ENCODE measurements around the gene IDS.
"Not testable (repeated sequence)": the region's sequence is repeated elsewhere in the genome, so short reads cannot be mapped to it uniquely, and the experiment has no call there.

DNA sequence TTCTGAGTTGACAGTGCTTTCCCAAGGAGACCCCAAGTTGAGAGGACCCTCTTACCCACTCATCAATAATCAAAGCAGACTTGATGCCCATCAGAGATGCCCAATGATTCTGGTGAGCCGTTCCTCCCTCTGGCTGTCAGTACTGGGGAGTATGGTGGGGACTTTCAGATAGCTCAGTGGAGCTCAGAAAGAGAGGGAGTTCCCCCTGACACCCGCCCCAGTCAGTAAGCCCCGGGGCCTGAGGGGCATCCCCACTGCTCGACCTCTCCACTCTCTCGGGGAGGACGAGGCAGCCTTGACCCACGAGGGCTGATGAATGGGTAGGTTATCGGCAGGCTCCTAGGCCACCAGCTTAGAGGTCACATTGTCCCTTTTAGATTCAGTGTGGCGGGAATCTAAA lies 17.1 kb downstream of the IDS start:
- TF ChIP-seq, protein P1, sequence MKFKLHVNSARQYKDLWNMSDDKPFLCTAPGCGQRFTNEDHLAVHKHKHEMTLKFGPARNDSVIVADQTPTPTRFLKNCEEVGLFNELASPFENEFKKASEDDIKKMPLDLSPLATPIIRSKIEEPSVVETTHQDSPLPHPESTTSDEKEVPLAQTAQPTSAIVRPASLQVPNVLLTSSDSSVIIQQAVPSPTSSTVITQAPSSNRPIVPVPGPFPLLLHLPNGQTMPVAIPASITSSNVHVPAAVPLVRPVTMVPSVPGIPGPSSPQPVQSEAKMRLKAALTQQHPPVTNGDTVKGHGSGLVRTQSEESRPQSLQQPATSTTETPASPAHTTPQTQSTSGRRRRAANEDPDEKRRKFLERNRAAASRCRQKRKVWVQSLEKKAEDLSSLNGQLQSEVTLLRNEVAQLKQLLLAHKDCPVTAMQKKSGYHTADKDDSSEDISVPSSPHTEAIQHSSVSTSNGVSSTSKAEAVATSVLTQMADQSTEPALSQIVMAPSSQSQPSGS (CRISPR knock-in tag; IDR thresholded peaks at IDR 0.05; ENCODE audit: borderline replicate concordance, low read depth) = not testable (repeated sequence)
- TF ChIP-seq ZBTB21 (CRISPR knock-in tag; IDR thresholded peaks at IDR 0.05; ENCODE audit: borderline replicate concordance); MXD4 (CRISPR knock-in tag; IDR thresholded peaks at IDR 0.05; ENCODE audit: borderline replicate concordance); NFE2L1 (CRISPR knock-in tag; IDR thresholded peaks at IDR 0.05); SMAD3 (CRISPR knock-in tag; IDR thresholded peaks at IDR 0.05; ENCODE audit: borderline replicate concordance); SP1 (CRISPR knock-in tag; conservative IDR thresholded peaks at IDR 0.05); USF2 (CRISPR knock-in tag; IDR thresholded peaks at IDR 0.05); ZNF416 (CRISPR knock-in tag; IDR thresholded peaks at IDR 0.05); STAT6 (CRISPR knock-in tag; conservative IDR thresholded peaks at IDR 0.05; ENCODE audit: low read depth); FOXP1 (CRISPR knock-in tag; IDR thresholded peaks at IDR 0.05; ENCODE audit: borderline replicate concordance); CREM (CRISPR knock-in tag; IDR thresholded peaks at IDR 0.05): not testable (repeated sequence)
- TF ChIP-seq, protein P2, sequence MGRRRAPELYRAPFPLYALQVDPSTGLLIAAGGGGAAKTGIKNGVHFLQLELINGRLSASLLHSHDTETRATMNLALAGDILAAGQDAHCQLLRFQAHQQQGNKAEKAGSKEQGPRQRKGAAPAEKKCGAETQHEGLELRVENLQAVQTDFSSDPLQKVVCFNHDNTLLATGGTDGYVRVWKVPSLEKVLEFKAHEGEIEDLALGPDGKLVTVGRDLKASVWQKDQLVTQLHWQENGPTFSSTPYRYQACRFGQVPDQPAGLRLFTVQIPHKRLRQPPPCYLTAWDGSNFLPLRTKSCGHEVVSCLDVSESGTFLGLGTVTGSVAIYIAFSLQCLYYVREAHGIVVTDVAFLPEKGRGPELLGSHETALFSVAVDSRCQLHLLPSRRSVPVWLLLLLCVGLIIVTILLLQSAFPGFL (CRISPR knock-in tag; IDR thresholded peaks at IDR 0.05; ENCODE audit: borderline replicate concordance) = not testable (repeated sequence)
- TF ChIP-seq, protein P3, sequence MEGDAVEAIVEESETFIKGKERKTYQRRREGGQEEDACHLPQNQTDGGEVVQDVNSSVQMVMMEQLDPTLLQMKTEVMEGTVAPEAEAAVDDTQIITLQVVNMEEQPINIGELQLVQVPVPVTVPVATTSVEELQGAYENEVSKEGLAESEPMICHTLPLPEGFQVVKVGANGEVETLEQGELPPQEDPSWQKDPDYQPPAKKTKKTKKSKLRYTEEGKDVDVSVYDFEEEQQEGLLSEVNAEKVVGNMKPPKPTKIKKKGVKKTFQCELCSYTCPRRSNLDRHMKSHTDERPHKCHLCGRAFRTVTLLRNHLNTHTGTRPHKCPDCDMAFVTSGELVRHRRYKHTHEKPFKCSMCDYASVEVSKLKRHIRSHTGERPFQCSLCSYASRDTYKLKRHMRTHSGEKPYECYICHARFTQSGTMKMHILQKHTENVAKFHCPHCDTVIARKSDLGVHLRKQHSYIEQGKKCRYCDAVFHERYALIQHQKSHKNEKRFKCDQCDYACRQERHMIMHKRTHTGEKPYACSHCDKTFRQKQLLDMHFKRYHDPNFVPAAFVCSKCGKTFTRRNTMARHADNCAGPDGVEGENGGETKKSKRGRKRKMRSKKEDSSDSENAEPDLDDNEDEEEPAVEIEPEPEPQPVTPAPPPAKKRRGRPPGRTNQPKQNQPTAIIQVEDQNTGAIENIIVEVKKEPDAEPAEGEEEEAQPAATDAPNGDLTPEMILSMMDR (IDR thresholded peaks at IDR 0.05) = not testable (repeated sequence)
- TF ChIP-seq, protein P4, sequence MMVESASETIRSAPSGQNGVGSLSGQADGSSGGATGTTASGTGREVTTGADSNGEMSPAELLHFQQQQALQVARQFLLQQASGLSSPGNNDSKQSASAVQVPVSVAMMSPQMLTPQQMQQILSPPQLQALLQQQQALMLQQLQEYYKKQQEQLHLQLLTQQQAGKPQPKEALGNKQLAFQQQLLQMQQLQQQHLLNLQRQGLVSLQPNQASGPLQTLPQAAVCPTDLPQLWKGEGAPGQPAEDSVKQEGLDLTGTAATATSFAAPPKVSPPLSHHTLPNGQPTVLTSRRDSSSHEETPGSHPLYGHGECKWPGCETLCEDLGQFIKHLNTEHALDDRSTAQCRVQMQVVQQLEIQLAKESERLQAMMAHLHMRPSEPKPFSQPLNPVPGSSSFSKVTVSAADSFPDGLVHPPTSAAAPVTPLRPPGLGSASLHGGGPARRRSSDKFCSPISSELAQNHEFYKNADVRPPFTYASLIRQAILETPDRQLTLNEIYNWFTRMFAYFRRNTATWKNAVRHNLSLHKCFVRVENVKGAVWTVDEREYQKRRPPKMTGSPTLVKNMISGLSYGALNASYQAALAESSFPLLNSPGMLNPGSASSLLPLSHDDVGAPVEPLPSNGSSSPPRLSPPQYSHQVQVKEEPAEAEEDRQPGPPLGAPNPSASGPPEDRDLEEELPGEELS (CRISPR knock-in tag; IDR thresholded peaks at IDR 0.05) = not testable (repeated sequence)
